Measurements from ENCODE around the gene HNRNPUL2. TPM values are rescaled to one million over a fixed set of nuclear protein-coding genes. Genes with fewer than 3 reads are reported as not detected.
A peak's percentile ranks its signal among the peaks of the same experiment; 100 is the strongest.
"Not testable (repeated sequence)": the region's sequence is repeated elsewhere in the genome, so short reads cannot be mapped to it uniquely, and the experiment has no call there.

HNRNPUL2 gene
- total and polyA plus RNA-seq, 8 donors = 10.3 to 73.5 (median 29.6) TPM

DNA sequence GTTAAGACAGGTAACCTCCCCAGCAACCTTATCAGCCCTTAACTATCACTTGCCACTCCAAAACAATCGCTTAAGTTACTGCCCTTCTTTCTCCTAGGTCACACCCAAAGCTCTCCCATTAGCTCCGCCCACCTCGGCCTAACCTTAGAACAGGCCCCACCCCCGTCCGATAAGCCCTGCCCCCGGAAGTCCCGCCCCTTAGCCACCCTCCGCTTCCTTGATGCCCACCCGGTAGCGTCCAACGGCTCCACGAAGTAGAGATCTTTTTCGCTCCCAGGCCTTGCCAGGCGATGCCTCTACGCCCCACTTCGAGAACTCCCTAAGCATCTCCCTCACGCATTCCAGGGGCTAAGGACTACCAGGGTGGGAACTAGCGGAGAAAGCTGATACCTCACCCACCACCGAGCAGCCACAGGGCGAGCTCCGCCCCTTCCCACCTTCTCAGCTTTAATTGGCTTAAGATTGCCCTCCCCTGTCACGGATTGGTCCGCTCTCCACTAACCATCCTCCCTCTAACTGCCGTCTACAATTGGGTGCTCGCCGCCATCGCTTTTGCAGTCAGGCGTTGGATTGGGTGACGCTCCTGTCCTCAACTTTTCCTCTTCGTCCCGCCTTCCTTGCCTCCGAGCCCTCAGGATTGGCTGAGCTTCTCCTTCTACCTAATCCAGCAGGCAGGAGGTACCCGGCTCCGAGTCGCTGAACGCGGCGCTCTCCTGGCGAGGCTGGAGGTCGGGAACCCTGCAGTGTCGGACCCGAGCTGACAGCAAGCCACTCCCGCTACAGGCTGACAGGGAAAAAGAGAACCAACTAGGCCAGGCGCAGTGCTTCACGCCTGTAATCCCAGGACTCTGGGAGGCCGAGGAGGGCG lies 26.7 kb upstream of the HNRNPUL2 start, which contains the start of gene ZBTB3:
Gene ZBTB3 (minus strand): TSS at position 425 of the 868 bp plus-strand sequence. CDS start 496 bp downstream, outside the sequence.
- DNase-seq = peak; percentile 97 to 100
- Histone ChIP-seq H3K4me1 (peaks cover 16 to 54% (median 43%) of the 10 kb centered on the region in 4 donors), H3K27ac (peak within 1 kb of the TSS; percentile 92 to 94 (median 93)), H3K9me3 (no peaks in the 10 kb centered on the region), H3K36me3 (peaks cover 3 to 22% (median 17%) of the 10 kb centered on the region in 4 donors), H3K4me3 (peak within 1 kb of the TSS; percentile 47 to 67 (median 58)), H3K27me3 (no peaks in the 10 kb centered on the region)
- WGBS, 5 donors = 0 to 2% (median 1%) methylated on average over 46 to 47 of the region's 47 CpGs
- TF ChIP-seq EP300 (IDR thresholded peaks at IDR 0.05) (no peak), POLR2A (IDR thresholded peaks at IDR 0.05) (peak in 1 of 4 donors; percentile 65), POLR2AphosphoS5 (IDR thresholded peaks at IDR 0.05) (peak in 2 of 3 donors; percentile 81 to 86)
- intact Hi-C loops (cut with DNase I; ENCODE audit: low total_unique reads) = no loop called here

DNA sequence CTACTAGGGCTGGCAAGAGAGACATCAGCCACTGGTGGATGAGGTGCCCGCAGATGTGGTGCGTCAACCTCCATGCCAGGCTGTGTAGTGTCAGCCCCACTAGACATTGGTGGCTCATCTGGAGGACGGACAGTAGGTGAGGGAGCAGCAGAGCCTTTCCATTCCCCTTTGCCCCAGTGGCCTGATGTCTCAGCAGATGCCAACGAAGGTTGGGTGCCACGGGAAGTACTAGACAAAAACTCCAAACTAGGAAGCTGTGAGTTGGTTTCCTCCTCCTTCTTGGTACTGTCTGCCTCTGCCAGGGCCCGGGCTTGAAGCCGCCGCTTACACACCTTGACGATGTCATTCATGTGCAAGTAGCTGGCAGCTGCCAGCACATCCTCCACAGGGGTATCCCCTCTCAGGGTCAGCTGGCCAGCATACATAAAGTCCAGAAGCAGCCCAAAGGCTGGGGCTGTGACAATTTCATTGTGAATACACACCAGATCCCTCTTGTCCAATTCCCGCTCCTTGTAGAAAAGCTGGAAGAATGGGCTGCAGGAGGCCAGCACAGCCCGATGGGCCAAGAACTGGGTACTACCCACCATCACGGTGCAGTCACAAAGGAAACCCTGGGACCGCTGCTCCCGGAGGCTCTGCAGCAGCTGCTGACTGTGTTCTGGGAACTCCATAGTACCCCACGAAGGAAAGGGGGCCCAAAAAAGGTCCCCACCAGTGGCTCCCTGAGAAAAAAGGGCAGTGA lies 25.9 kb upstream of the HNRNPUL2 start:
- Histone ChIP-seq H3K4me3 (peak overlapping the region; percentile 47 to 67 (median 58)), H3K36me3 (peaks cover 3 to 28% (median 22%) of the 10 kb centered on the region in 4 donors), H3K27ac (peak overlapping the region; percentile 92 to 94 (median 93)), H3K27me3 (no peaks in the 10 kb centered on the region), H3K9me3 (no peaks in the 10 kb centered on the region), H3K4me1 (peaks cover 16 to 62% (median 45%) of the 10 kb centered on the region in 4 donors)
- no peak for TF ChIP-seq POLR2AphosphoS5 (IDR thresholded peaks at IDR 0.05)
- TF ChIP-seq POLR2A (IDR thresholded peaks at IDR 0.05) = no peak
- TF ChIP-seq, protein P1, sequence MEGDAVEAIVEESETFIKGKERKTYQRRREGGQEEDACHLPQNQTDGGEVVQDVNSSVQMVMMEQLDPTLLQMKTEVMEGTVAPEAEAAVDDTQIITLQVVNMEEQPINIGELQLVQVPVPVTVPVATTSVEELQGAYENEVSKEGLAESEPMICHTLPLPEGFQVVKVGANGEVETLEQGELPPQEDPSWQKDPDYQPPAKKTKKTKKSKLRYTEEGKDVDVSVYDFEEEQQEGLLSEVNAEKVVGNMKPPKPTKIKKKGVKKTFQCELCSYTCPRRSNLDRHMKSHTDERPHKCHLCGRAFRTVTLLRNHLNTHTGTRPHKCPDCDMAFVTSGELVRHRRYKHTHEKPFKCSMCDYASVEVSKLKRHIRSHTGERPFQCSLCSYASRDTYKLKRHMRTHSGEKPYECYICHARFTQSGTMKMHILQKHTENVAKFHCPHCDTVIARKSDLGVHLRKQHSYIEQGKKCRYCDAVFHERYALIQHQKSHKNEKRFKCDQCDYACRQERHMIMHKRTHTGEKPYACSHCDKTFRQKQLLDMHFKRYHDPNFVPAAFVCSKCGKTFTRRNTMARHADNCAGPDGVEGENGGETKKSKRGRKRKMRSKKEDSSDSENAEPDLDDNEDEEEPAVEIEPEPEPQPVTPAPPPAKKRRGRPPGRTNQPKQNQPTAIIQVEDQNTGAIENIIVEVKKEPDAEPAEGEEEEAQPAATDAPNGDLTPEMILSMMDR (IDR thresholded peaks at IDR 0.05) = no peak
- no peak for TF ChIP-seq EP300 (IDR thresholded peaks at IDR 0.05)
- 46 to 76% (median 64%) methylated on average over 12 to 15 of the region's 15 CpGs for WGBS, 5 donors
- no peak for DNase-seq
- intact Hi-C loops (cut with DNase I; ENCODE audit: low total_unique reads) = no loop called here

DNA sequence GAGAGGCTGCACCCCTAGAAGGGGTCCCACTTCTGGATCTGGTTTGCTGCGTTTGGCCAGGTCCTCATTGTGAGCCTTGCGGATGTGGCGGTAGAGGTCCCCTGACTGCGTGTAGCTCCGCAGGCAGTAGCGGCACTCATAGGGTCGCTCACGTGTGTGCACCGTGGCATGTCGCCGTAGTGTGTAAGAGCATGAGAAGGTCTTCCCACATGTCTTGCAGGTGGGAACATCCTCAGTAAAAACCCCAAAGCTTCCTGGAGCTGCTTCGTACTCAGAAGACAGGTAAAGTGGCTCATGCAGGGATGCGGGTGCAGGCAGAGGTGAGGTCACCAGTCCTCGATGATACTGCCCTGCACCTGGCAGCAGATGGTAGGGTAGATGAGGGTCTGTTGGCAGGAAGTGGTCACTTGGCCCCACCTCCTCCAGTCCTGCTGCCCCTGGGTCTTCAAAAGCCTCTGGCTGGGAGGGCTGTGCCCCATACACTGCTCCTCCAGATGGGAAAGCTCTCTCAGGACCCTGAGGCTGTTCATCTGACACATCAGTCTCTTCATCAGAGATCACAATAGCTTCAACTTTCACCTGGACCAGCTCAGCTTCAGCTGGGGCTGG lies 25.0 kb upstream of the HNRNPUL2 start:
- H3K9me3 ChIP-seq = no peaks in the 10 kb centered on the region
- H3K36me3 ChIP-seq = peaks cover 3 to 28% (median 22%) of the 10 kb centered on the region in 4 donors
- no peak for DNase-seq
- H3K27ac ChIP-seq = peak overlapping the region in 1 of 5 donors; percentile 94
- peaks cover 16 to 64% (median 45%) of the 10 kb centered on the region in 4 donors for H3K4me1 ChIP-seq
- 94 to 96% (median 95%) methylated on average over 5 to 14 of the region's 14 CpGs for WGBS, 5 donors
- intact Hi-C loops (cut with DNase I; ENCODE audit: low total_unique reads) = no loop called here
- no peaks in the 10 kb centered on the region for H3K27me3 ChIP-seq
- H3K4me3 ChIP-seq = no peak overlapping the region
- TF ChIP-seq POLR2AphosphoS5 (IDR thresholded peaks at IDR 0.05) (no peak), POLR2A (IDR thresholded peaks at IDR 0.05) (no peak), EP300 (IDR thresholded peaks at IDR 0.05) (no peak)
- TF ChIP-seq, protein P1 (IDR thresholded peaks at IDR 0.05) = no peak

DNA sequence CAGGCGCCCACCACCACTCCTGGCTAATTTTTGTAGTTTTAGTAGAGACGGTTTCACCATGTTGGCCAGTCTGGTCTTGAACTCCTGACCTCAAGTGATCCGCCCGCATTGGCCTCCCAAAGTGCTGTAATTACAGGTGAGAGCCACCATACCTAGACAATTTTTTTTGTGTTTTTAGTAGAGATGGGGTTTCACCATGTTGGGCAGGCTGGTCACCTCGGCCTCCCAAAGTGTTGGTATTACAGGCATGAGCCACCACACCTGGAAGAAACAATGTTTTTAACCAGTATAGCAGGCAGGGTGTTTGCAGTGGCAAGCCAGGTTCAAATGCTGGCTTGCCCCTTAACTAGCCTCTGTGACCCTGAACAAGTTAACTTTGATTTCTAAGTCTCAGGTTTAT lies 22.7 kb upstream of the HNRNPUL2 start:
- DNase-seq; intact Hi-C loops (cut with DNase I; ENCODE audit: low total_unique reads); H3K9me3 ChIP-seq; H3K27me3 ChIP-seq; H3K4me3 ChIP-seq: not testable (repeated sequence)
- Histone ChIP-seq H3K36me3 (peaks cover 3 to 28% (median 22%) of the 10 kb centered on the region in 4 donors), H3K4me1 (peaks cover 16 to 62% (median 45%) of the 10 kb centered on the region in 4 donors), H3K27ac (peak overlapping the region in 4 of 5 donors; percentile 19 to 66 (median 46))
- 86 to 98% (median 95%) methylated on average over 5 of the region's 5 CpGs for WGBS, 5 donors
